Loucy (cell line): ENCODE data around the gene KLHL17.

ENCODE experiments used
- EZH2phosphoT487 ChIP-seq: fragments of 200-600 bp; IDR thresholded peaks from 2 replicates; pipeline ENCODE4 v1.6.1; 2018; ENCODE audit warnings: antibody characterized with exemption, mild to moderate bottlenecking, moderate library complexity, borderline replicate concordance
- TF ChIP-seq, protein P1 (sequence below): fragments of 200-600 bp; sonication (generic); conservative IDR thresholded peaks from 2 replicates; pipeline ENCODE4 v1.5.1; 2014; ENCODE audit warnings: mild to moderate bottlenecking, antibody characterized with exemption, low read length

DNA sequence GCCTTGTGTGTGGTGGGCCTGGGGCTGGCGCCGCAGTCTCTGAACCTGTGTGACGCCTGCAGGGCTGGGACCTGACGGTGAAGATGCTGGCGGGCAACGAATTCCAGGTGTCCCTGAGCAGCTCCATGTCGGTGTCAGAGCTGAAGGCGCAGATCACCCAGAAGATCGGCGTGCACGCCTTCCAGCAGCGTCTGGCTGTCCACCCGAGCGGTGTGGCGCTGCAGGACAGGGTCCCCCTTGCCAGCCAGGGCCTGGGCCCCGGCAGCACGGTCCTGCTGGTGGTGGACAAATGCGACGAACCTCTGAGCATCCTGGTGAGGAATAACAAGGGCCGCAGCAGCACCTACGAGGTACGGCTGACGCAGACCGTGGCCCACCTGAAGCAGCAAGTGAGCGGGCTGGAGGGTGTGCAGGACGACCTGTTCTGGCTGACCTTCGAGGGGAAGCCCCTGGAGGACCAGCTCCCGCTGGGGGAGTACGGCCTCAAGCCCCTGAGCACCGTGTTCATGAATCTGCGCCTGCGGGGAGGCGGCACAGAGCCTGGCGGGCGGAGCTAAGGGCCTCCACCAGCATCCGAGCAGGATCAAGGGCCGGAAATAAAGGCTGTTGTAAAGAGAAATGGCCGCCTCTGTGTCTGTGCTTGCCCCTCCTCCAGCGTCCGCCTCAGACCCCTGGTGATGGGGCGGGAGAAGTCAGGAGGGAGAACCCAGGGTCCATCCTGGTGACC lies 53.7 kb downstream of the KLHL17 start:
- TF ChIP-seq, protein P1, sequence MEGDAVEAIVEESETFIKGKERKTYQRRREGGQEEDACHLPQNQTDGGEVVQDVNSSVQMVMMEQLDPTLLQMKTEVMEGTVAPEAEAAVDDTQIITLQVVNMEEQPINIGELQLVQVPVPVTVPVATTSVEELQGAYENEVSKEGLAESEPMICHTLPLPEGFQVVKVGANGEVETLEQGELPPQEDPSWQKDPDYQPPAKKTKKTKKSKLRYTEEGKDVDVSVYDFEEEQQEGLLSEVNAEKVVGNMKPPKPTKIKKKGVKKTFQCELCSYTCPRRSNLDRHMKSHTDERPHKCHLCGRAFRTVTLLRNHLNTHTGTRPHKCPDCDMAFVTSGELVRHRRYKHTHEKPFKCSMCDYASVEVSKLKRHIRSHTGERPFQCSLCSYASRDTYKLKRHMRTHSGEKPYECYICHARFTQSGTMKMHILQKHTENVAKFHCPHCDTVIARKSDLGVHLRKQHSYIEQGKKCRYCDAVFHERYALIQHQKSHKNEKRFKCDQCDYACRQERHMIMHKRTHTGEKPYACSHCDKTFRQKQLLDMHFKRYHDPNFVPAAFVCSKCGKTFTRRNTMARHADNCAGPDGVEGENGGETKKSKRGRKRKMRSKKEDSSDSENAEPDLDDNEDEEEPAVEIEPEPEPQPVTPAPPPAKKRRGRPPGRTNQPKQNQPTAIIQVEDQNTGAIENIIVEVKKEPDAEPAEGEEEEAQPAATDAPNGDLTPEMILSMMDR: no peak
- TF ChIP-seq EZH2phosphoT487: no peak
